GM19463 (cell line): ENCODE measurements around the gene TYMS.
A peak's percentile ranks its signal among the peaks of the same experiment; 100 is the strongest.

Experiments
- ATAC-seq: cut with Tn5 transposase; IDR thresholded peaks from one replicate; pipeline ENCODE4 v1.9.1; 2021; ENCODE audit warnings: mild to moderate bottlenecking, moderate library complexity; ENCODE audit not compliant: unreplicated experiment

The TYMS gene

DNA sequence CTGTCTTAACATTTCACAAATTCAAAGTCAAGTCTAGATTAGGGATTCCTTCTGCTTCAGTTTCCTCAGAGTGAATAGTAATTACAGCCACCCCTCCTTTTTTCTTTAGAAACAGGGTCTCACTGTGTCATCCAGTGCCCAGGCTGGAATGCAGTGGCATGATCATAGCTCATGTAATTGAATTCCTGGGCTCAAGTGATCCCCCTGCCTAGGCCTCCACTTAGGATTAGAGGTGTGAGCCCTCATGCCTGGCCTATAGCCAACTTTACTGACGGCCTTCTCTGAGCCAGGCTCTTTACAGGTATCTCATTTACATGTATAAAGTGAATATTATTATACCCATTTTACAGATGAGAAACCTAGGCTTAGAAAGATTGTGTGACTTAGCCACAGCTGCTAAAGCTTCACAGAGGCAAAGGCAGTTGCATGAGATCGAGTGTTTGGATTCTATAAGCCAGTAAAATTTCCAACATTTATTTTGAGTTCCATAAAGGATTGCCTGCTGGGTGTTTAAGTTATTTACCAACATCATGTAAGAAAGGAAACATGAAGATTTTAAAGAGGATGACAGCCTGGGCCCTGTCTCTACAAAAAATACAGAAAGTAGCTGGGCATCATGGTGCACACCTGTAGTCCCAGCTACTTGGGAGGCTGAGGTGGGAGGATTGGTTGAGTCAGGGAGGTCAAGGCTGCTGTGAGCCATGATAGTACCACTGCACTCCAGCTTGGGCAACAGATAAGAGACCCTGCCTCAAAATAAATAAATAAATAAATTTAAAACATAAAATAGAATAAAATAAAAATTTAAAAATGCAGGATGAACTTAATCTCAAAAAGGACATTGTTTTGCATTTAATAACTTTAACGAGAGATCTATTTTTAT is 53.2 kb downstream of the TYMS start:
- no peak for ATAC-seq

DNA sequence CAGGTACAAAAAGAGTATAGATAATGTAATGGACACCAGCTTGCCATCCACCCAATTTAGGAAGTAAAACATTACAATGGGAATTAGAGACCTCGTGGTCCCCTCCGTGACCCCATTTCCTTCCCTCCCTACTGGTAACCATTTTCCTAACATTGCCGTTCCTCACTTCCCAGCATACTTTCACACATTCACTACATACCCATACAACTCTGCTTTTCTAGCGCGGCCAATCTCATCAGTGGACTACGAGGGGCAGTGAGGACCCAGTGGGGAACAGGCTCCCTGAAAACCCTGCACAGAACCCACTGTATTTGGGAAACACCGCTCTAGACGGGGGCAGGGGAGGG is 53.8 kb downstream of the TYMS start:
- peak; percentile 3 for ATAC-seq

DNA sequence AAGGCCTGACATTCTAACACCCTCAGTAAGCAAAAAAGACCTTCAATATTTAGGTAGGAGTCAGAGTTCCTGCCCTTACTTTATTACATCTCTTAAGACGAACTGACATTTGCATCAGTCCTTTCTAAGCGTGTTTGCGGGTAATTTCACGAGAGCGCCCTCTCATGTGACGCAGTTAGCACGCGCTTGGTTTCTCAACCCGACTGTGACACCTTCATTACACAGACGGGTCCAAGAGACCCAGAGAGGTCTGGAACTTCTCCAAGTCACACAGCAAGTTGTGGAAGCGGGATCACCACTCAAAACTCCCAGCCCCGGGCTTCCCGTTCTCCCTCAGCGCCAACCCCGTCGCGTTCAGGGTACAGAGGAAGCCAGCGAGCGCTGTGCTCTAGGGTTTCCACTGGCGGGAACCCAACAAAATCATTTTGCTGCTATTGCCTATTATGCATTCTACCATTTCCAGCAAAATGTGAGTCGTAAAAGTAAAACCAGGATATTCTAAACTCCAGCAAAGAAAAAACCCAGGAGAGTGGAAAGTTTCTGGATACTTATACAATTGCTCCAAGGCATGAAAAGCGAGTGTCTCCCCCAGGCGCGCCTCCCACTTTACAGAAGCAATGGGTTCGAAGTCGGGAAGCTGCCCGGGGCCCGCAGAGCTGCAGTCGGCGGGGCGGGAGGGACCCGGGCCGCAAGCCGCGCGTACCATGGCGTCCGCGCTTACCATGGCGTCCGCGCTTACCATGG is 54.4 kb downstream of the TYMS start:
- ATAC-seq: peak; percentile 52

DNA sequence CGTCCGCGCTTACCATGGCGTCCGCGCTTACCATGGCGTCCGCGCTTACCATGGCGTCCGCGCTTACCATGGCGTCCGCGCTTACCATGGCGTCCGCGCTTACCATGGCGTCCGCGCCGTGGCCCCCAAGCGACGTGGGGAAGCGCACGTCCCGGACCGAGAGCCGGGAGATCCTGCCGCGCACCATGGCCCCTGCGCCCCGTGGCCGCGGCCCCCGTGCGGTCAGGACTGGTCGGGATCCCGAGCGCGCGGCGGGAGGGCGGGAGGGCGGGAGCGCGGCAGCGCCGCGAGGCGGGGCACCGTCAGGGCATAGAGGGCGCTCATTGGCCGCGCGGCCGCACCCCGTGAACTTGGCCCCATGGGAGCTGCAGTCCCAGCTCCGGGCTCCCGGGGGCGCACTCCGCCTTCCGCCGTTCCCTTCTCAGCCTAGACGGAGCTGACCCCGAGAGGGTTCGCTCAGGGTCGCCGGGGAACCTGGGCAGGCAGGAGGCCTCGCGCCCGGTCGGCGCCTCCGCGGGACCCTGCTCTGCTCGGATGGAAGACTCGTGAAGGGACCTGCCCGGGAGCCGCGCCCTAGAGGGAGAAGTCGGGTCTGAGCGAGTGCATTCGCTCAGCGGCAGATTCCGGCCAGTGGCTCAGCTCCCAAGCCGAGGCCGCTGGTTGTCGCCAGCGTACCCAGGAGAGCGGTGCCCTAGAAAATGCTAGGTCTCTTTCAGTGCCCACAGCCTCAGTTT is 55.1 kb downstream of the TYMS start, which contains the start of gene ENOSF1:
Gene ENOSF1, minus strand, starts transcription at position 230 of the 734 bp plus-strand sequence. Its CDS starts 43 bp downstream, at position 187.
- peak; percentile 90 for ATAC-seq

DNA sequence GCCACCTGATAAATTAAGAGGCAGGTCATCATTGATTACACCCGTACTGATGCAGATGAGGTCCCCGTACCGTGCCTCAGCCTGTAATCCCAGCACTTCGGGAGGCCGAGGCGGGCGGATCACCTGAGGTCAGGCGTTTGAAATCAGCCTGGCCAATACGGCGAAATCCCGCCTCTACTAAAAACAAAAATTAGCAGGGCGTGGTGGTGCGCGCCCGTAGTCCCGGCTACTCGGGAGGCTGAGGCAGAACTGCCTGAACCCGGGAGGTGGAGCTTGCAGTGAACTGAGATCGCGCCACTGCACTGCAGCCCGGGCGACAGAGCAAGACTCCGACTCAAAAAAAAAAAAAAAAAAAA is 55.7 kb downstream of the TYMS start:
- no peak for ATAC-seq

DNA sequence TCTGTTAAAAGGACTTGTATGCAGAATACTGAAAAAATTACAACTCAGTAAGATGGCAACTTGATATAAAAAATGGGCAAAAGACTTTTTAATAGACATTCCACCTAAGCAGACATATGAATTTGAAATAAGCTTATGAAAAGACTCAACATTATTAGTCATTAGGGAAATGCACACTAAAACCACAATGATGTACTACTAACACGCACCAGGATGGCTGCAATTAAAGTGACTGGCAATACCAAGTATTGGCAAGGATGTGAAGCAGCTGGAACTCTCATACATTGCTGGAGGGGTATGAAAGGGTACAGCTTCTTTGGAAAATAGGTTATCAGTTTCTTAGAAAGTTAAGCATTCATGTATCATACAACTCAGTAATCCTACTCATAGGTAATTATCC is 58.2 kb downstream of the TYMS start:
- ATAC-seq: no peak

DNA sequence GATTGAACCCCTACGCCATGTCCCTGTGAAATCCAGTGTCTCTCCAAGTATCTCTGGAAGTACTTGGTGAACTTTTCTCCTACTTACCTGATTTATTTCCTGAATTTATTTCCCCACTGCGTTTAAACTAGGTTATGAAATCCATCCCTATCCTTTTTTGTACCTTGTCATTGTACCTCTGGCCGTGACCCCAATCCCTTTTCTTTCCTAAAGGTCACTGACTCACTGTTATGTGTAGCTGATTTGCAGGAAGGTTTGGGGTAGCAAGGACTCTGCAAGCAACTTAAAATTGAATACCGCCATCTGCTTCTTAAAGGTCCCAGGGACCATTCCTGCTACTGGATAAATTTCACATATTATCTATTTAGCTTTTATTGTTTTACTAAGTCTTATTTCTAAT is 59.5 kb downstream of the TYMS start:
- no peak for ATAC-seq
